ENCODE data around the gene ZBTB16.

ZBTB16 gene

GRCh38 chr11:114040706-114041211, 18.8 kb upstream of the ZBTB16 start (continued):
- TF ChIP-seq HOXD13 (CRISPR knock-in tag; IDR thresholded peaks at IDR 0.05; ENCODE audit: borderline replicate concordance) (peak; percentile 71; the same call in 1 of the 2 replicates), ZNF639 (tag by site-specific recombination; IDR thresholded peaks at IDR 0.05) (0 out of 2 replicates have a peak, but pooled peaks have one; percentile 13), OSR2 (tag by site-specific recombination; IDR thresholded peaks at IDR 0.05) (peak; percentile 56; the same call in 1 of the 2 replicates), ZBTB1 (tag by site-specific recombination; IDR thresholded peaks at IDR 0.05) (no peak), ZNF148 (tag by site-specific recombination; IDR thresholded peaks at IDR 0.05; ENCODE audit: borderline replicate concordance) (no peak), GLI2 (tag by site-specific recombination; IDR thresholded peaks at IDR 0.05; ENCODE audit: borderline replicate concordance, low read depth) (no peak; the same call in 1 of the 2 replicates), PRDM6 (tag by site-specific recombination; IDR thresholded peaks at IDR 0.05) (peak; percentile 76), ZNF660 (tag by site-specific recombination; IDR thresholded peaks at IDR 0.05) (0 out of 2 replicates have a peak, but pooled peaks have one; percentile 63), ZSCAN30 (tag by site-specific recombination; IDR thresholded peaks at IDR 0.05) (peak; percentile 28; the same call in 1 of the 2 replicates), ZNF394 (tag by site-specific recombination; IDR thresholded peaks at IDR 0.05; ENCODE audit: borderline replicate concordance) (no peak), ZBTB44 (tag by site-specific recombination; IDR thresholded peaks at IDR 0.05) (0 out of 2 replicates have a peak, but pooled peaks have one; percentile 65), PRDM4 (tag by site-specific recombination; IDR thresholded peaks at IDR 0.05) (peak; percentile 29; the same call in 1 of the 2 replicates), KLF1 (tag by site-specific recombination; IDR thresholded peaks at IDR 0.05) (0 out of 2 replicates have a peak, but pooled peaks have one; percentile 25), SP7 (tag by site-specific recombination; IDR thresholded peaks at IDR 0.05) (peak; percentile 77; the same call in 1 of the 2 replicates), WT1 (tag by site-specific recombination; IDR thresholded peaks at IDR 0.05) (peak; percentile 96), ZNF214 (tag by site-specific recombination; IDR thresholded peaks at IDR 0.05; ENCODE audit: borderline replicate concordance) (no peak), ZNF335 (tag by site-specific recombination; conservative IDR thresholded peaks at IDR 0.05) (no peak), ZNF600 (tag by site-specific recombination; IDR thresholded peaks at IDR 0.05) (0 out of 2 replicates have a peak, but pooled peaks have one; percentile 28), YY2 (tag by site-specific recombination; IDR thresholded peaks at IDR 0.05) (no peak), ZXDB (tag by site-specific recombination; IDR thresholded peaks at IDR 0.05) (peak; percentile 58; the same call in 1 of the 2 replicates), ZNF76 (tag by site-specific recombination; IDR thresholded peaks at IDR 0.05; ENCODE audit: borderline replicate concordance, low read depth) (peak; percentile 24; the same call in 1 of the 2 replicates), ZNF223 (tag by site-specific recombination; IDR thresholded peaks at IDR 0.05) (no peak), GLIS1 (tag by site-specific recombination; IDR thresholded peaks at IDR 0.05) (peak; percentile 93), ZNF555 (tag by site-specific recombination; conservative IDR thresholded peaks at IDR 0.05) (no peak), ZBTB20 (tag by site-specific recombination; IDR thresholded peaks at IDR 0.05) (peak; percentile 45; the same call in 1 of the 2 replicates), BCL11B (tag by site-specific recombination; IDR thresholded peaks at IDR 0.05; ENCODE audit: low read depth) (no peak), ZNF366 (tag by site-specific recombination; conservative IDR thresholded peaks at IDR 0.05) (peak; percentile 20; the same call in 1 of the 2 replicates), KLF7 (tag by site-specific recombination; IDR thresholded peaks at IDR 0.05; ENCODE audit: borderline replicate concordance) (no peak)

Measured in HEK293 (cell line).